ENCODE data around the gene NFIX.

- TF ChIP-seq CTCF (conservative IDR thresholded peaks at IDR 0.05 in 1 of 2, IDR thresholded peaks at IDR 0.05 in 1 of 2; ENCODE audit: extremely low read depth in 1 of 2, insufficient read depth in 1 of 2, low read depth in 1 of 2, low read length in 2 of 2): peak in 1 of 2 donors; percentile 2
- TF ChIP-seq EZH2 (IDR thresholded peaks at IDR 0.05; ENCODE audit: borderline replicate concordance, low read length): no peak
These were observed 87.1 kb downstream of the NFIX start for GRCh38 chr19:13082192-13083007.
